ENCODE results near the gene NT5C3A. TPM values are rescaled to one million over a fixed set of nuclear protein-coding genes. Genes with fewer than 3 reads are reported as not detected.

NT5C3A gene
- total RNA-seq (10 to 100 TPM; 13.4 to 32.2 (median 20.1) TPM), polyA plus RNA-seq (10 to 100 TPM; 13.1 to 14.6 TPM)
- long read RNA-seq, donor 1, transcript NT5C3A-201 (9 exons, 1,704 nt) = major isoform, 8 of 18 reads
- long read RNA-seq, donor 1, partial matches to known transcripts = 2 of 18 reads
- long read RNA-seq, donor 1, other reads (novel, unspliced or antisense) = 6 of 18 reads
- long read RNA-seq, donor 2, transcript NT5C3A-215 (10 exons, 1,542 nt) = minor isoform, 40 of 188 reads
- long read RNA-seq, donor 2, transcript NT5C3A-204 (10 exons, 1,759 nt) = minor isoform, 12 of 188 reads
- long read RNA-seq, donor 2, transcript NT5C3A-201 (9 exons, 1,704 nt) = major isoform, 111 of 188 reads
- long read RNA-seq, donor 2, partial matches to known transcripts = 4 of 188 reads
- long read RNA-seq, donor 2, other reads (novel, unspliced or antisense) = 18 of 188 reads
- long read RNA-seq, donor 3, transcript NT5C3A-201 (9 exons, 1,704 nt) = major isoform, 11 of 17 reads
- long read RNA-seq, donor 3, partial matches to known transcripts = 0 of 17 reads
- long read RNA-seq, donor 3, other reads (novel, unspliced or antisense) = 2 of 17 reads

- WGBS, 4 donors = 0% methylated on average over 48 to 66 of the region's 66 CpGs
- H3K9me3 ChIP-seq = peaks cover 0 to 20% (median 9%) of the 10 kb centered on the region in 12 donors
- ATAC-seq = peak in 2 of 4 donors; percentile 2 to 56
- peak within 1 kb of the TSS; percentile 91 to 98 (median 96) for H3K27ac ChIP-seq
- H3K36me3 ChIP-seq = no peaks in the 10 kb centered on the region
- peak; percentile 28 to 76 (median 32) for DNase-seq
- H3K4me3 ChIP-seq = peak within 1 kb of the TSS; percentile 68 to 95 (median 86)
- intact Hi-C loops (cut with DNase I) = loop anchor here in 6 of 10 donors (2.0 to 5.0 kb wide), 6 partner anchors 40 to 170 kb away; partner anchors contain the start of genes FKBP9 (in 3 of the 6), RP9 (in 3 of the 6), BBS9 (in 2 of the 6) and KBTBD2 (in 1 of the 6)
- H3K27me3 ChIP-seq = no peaks in the 10 kb centered on the region
- H3K4me1 ChIP-seq = peaks cover 3 to 41% (median 20%) of the 10 kb centered on the region in 12 donors
- TF ChIP-seq POLR2A (IDR thresholded peaks at IDR 0.05) (peak; percentile 43 to 65), CTCF (IDR thresholded peaks at IDR 0.05) (no peak)
These were observed at the start of gene NT5C3A for GRCh38 chr7:33062023-33062781. TSS of gene NT5C3A (minus strand) at chr7:33062776. CDS start at chr7:33062705, 71 bp downstream.

- no peak for ATAC-seq
- WGBS, 4 donors = 69 to 81% (median 72%) methylated on average over 3 of the region's 3 CpGs
- intact Hi-C loops (cut with DNase I) = no loop called here
These were observed 49.0 kb upstream of the NT5C3A start for GRCh38 chr7:33111614-33112013.

GRCh38 chr7:33109758-33110238 lies 47.2 kb upstream of the NT5C3A start:
- TF ChIP-seq CTCF (IDR thresholded peaks at IDR 0.05) (no peak), POLR2A (IDR thresholded peaks at IDR 0.05) (no peak)
- DNase-seq (no peak), ATAC-seq (no peak)
- H3K4me3 ChIP-seq = peak overlapping the region; percentile 70 to 97 (median 94)
- peak overlapping the region in 2 of 12 donors; percentile 56 to 91 for H3K27ac ChIP-seq
- H3K36me3 ChIP-seq = no peaks in the 10 kb centered on the region
- WGBS, 4 donors = 23 to 29% (median 27%) methylated on average over 11 of the region's 11 CpGs
- H3K27me3 ChIP-seq = no peaks in the 10 kb centered on the region
- intact Hi-C loops (cut with DNase I) = loop anchor here in 7 of 10 donors (2.0 to 10.0 kb wide), 10 partner anchors 47 to 345 kb away; partner anchors contain the start of genes NT5C3A (in 3 of the 7), FKBP9 (in 1 of the 7) and KBTBD2 (in 1 of the 7)
- peaks cover 16 to 44% (median 33%) of the 10 kb centered on the region in 12 donors for H3K4me1 ChIP-seq
- no peaks in the 10 kb centered on the region for H3K9me3 ChIP-seq

More at GRCh38 chr7:33111614-33112013, 49.0 kb upstream of the NT5C3A start:
- no peak overlapping the region for H3K27ac ChIP-seq
- no peak overlapping the region for H3K4me3 ChIP-seq
- no peaks in the 10 kb centered on the region for H3K36me3 ChIP-seq
- no peak for TF ChIP-seq CTCF (IDR thresholded peaks at IDR 0.05)
- TF ChIP-seq POLR2A (IDR thresholded peaks at IDR 0.05) = no peak
- H3K9me3 ChIP-seq = no peaks in the 10 kb centered on the region
- H3K27me3 ChIP-seq = no peaks in the 10 kb centered on the region
- no peak for DNase-seq
- H3K4me1 ChIP-seq = peaks cover 14 to 29% (median 20%) of the 10 kb centered on the region in 12 donors
